Neutrophil (primary cell): ENCODE measurements around the gene DNAJC17.
A peak's percentile ranks its signal among the peaks of the same experiment; 100 is the strongest.

Source experiments
- H3K27ac ChIP-seq: fragments of 200-600 bp; sonication (generic); 2 replicates; pipeline ENCODE4 v1.5.1; 2016; ENCODE audit warnings: mild to moderate bottlenecking, moderate library complexity
- H3K27me3 ChIP-seq: fragments of 200-600 bp; sonication (generic); 2 replicates; pipeline ENCODE4 v1.6.0; 2016; ENCODE audit warnings: mild to moderate bottlenecking
- H3K36me3 ChIP-seq: fragments of 200-600 bp; sonication (generic); 2 replicates; pipeline ENCODE4 v1.5.1; 2017
- H3K4me1 ChIP-seq, 2 experiments: fragments of 200-600 bp in 1 of 2; sonication (generic) in 1 of 2; 1 replicate in 1 of 2; 2 replicates in 1 of 2; pipeline versions ENCODE4 v1.5.1 to v1.6.1; 2013 to 2016; ENCODE audit warnings: low read depth in 1 of 2, low read length in 1 of 2, mild to moderate bottlenecking in 1 of 2, moderate library complexity in 1 of 2; ENCODE audit not compliant: control insufficient read depth in 1 of 2, insufficient read depth in 1 of 2
- H3K4me3 ChIP-seq, 2 experiments: fragments of 200-600 bp in 1 of 2; sonication (generic) in 1 of 2; 1 replicate in 1 of 2; 2 replicates in 1 of 2; pipeline ENCODE4 v1.5.1; 2013 to 2016; ENCODE audit warnings: low read depth in 1 of 2, low read length in 1 of 2, mild to moderate bottlenecking in 1 of 2, moderate library complexity in 1 of 2
- H3K9me3 ChIP-seq: fragments of 200-600 bp; sonication (generic); 2 replicates; pipeline ENCODE4 v1.5.1; 2016
- TF ChIP-seq, protein P1 (sequence below): fragments of 200-600 bp; sonication (generic); IDR thresholded peaks from 2 replicates; pipeline ENCODE4 v1.5.1; 2016; ENCODE audit warnings: antibody characterized with exemption

Gene DNAJC17, protein sequence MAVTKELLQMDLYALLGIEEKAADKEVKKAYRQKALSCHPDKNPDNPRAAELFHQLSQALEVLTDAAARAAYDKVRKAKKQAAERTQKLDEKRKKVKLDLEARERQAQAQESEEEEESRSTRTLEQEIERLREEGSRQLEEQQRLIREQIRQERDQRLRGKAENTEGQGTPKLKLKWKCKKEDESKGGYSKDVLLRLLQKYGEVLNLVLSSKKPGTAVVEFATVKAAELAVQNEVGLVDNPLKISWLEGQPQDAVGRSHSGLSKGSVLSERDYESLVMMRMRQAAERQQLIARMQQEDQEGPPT

DNA sequence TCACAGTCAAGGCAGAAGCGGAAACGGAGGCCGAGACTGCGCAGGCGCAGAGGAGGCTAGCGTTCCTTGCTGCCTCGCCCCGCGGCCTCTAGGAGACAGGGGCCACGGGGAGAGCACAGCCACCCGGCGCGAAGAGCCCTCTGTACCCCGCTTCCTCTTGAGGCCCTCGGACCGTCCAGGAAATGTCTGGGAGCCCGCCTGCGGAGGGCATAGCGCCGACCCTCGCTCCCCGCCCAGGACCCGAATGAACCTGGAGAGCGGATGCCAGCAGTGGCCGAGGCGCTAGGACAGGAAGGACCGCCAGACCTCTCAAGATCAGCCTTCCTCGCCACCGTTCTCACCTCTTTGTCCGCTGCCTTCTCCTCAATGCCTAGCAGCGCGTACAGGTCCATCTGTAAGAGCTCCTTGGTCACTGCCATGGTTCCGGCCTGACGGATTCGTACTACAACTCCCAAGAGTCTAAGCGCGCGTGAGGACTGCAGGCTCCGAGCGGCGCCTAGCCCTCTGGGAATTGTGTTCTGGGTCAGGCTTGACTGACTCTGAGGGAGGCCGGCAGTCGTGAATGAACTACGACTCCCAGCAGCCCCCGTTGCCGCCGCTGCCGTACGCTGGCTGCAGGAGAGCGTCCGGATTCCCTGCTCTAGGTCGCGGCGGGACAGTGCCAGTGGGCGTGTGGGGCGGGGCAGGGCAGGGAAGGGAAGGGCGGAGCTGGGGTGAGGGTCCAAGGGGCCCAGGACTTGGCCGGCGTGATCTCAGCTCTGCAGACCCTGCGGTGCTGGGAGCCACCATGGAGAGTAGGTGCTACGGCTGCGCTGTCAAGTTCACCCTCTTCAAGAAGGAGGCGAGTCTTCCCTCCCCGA is at the start of gene DNAJC17, which contains the start of gene ZFYVE19:
DNAJC17 (minus strand) TSS at position 446 of the 860 bp plus-strand sequence; CDS start at position 419, 27 bp downstream.
ZFYVE19 (plus strand) TSS at position 62 of the 860 bp plus-strand sequence; CDS start at position 563, 501 bp downstream.
- no peaks in the 10 kb centered on the region for H3K9me3 ChIP-seq
- H3K27ac ChIP-seq, result peak within 1 kb of the TSS; percentile 80
- peaks cover 15 to 16% of the 10 kb centered on the region in 2 experiments for H3K4me1 ChIP-seq
- H3K4me3 ChIP-seq, result peak within 1 kb of the TSS; percentile 98 to 100
- TF ChIP-seq, protein P1, sequence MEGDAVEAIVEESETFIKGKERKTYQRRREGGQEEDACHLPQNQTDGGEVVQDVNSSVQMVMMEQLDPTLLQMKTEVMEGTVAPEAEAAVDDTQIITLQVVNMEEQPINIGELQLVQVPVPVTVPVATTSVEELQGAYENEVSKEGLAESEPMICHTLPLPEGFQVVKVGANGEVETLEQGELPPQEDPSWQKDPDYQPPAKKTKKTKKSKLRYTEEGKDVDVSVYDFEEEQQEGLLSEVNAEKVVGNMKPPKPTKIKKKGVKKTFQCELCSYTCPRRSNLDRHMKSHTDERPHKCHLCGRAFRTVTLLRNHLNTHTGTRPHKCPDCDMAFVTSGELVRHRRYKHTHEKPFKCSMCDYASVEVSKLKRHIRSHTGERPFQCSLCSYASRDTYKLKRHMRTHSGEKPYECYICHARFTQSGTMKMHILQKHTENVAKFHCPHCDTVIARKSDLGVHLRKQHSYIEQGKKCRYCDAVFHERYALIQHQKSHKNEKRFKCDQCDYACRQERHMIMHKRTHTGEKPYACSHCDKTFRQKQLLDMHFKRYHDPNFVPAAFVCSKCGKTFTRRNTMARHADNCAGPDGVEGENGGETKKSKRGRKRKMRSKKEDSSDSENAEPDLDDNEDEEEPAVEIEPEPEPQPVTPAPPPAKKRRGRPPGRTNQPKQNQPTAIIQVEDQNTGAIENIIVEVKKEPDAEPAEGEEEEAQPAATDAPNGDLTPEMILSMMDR, result peak; percentile 27
- no peaks in the 10 kb centered on the region for H3K27me3 ChIP-seq
- peaks cover 25% of the 10 kb centered on the region for H3K36me3 ChIP-seq

DNA sequence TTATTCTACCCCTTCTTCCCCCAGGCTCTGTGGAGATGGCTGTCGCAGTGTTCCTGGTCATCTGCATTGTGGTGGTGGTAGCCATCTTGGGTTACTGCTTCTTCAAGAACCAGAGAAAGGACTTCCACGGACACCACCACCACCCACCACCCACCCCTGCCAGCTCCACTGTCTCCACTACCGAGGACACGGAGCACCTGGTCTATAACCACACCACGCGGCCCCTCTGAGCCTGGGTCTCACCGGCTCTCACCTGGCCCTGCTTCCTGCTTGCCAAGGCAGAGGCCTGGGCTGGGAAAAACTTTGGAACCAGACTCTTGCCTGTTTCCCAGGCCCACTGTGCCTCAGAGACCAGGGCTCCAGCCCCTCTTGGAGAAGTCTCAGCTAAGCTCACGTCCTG is 49.5 kb upstream of the DNAJC17 start:
- Histone ChIP-seq H3K4me1 (peaks cover 23 to 43% of the 10 kb centered on the region in 2 experiments), H3K9me3 (no peaks in the 10 kb centered on the region), H3K27me3 (no peaks in the 10 kb centered on the region), H3K36me3 (peaks cover 17% of the 10 kb centered on the region), H3K27ac (peak overlapping the region; percentile 37), H3K4me3 (no peak overlapping the region)
- TF ChIP-seq, protein P1, result no peak

DNA sequence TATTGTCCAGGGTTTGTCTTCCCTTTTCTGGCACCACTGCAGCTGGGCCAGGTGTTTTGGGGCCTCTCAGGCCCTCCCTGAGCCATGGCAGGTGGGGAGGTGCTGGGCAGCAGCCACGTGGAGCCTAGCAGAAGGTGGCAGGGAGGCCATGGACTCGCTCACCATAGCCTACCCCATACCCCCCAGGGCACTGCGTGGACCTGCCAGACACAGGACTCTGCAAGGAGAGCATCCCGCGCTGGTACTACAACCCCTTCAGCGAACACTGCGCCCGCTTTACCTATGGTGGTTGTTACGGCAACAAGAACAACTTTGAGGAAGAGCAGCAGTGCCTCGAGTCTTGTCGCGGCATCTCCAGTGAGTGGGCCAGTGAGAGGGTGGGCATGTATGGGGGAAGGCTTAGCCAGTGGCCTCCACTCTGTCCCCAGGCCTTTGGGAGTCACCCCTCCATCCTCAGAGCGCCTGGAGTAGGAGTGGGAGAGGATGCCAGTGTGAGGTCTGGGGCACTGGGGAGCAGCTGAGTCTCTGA is 48.5 kb upstream of the DNAJC17 start:
- Histone ChIP-seq H3K36me3 (peaks cover 17% of the 10 kb centered on the region), H3K27me3 (no peaks in the 10 kb centered on the region)

DNA sequence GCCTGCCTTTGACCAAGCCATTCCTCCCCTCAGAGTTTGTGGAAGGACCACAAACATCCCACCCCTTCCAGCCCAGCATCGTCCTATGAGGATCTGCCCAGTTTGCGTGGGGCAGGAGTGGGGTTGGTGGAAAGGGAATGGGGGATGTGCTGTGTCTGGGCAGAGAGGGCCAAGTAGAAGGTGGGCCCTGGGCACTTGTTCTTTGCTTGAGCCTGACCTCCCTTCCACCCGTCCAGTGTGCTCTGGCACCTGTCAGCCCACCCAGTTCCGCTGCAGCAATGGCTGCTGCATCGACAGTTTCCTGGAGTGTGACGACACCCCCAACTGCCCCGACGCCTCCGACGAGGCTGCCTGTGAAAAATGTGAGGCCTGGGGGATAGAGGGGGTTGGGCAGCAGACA is 46.9 kb upstream of the DNAJC17 start:
- H3K9me3 ChIP-seq, result no peaks in the 10 kb centered on the region
- no peaks in the 10 kb centered on the region for H3K27me3 ChIP-seq
- TF ChIP-seq, protein P1, result no peak
- peaks cover 21 to 24% of the 10 kb centered on the region in 2 experiments for H3K4me1 ChIP-seq
- H3K36me3 ChIP-seq, result peaks cover 17% of the 10 kb centered on the region
- no peak overlapping the region for H3K4me3 ChIP-seq
- H3K27ac ChIP-seq, result no peak overlapping the region

More for the DNA sequence above, 48.5 kb upstream of the DNAJC17 start:
- TF ChIP-seq, protein P1, result no peak
- H3K27ac ChIP-seq, result no peak overlapping the region
- H3K4me1 ChIP-seq, result peaks cover 23 to 36% of the 10 kb centered on the region in 2 experiments
- no peaks in the 10 kb centered on the region for H3K9me3 ChIP-seq
- no peak overlapping the region for H3K4me3 ChIP-seq

DNA sequence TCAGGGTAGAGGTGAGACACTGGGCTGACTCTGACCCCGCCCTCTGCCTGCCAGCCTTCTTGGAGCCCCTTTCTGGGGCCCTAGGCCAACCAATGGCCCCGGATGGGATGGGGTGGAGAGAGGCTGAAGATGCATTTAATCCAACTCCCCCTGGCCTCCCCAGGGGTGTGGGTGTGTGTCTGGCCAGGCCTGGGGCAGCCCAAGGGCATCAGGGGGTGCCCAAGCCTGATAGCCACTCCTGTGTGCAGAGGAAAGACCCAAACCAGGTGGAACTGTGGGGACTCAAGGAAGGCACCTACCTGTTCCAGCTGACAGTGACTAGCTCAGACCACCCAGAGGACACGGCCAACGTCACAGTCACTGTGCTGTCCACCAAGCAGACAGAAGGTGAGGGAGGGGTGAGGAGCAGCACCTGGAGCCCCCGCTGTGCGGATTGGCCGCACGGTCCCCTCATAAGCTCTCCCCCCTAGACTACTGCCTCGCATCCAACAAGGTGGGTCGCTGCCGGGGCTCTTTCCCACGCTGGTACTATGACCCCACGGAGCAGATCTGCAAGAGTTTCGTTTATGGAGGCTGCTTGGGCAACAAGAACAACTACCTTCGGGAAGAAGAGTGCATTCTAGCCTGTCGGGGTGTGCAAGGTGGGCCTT is 46.1 kb upstream of the DNAJC17 start:
- no peak overlapping the region for H3K4me3 ChIP-seq
- H3K36me3 ChIP-seq, result peaks cover 17% of the 10 kb centered on the region
- H3K27ac ChIP-seq, result no peak overlapping the region
- H3K27me3 ChIP-seq, result no peaks in the 10 kb centered on the region
- H3K9me3 ChIP-seq, result no peaks in the 10 kb centered on the region
- TF ChIP-seq, protein P1, result no peak
- peaks cover 15 to 17% of the 10 kb centered on the region in 2 experiments for H3K4me1 ChIP-seq
